ENCODE results near the gene SYNE3. TPM values are rescaled to one million over a fixed set of nuclear protein-coding genes. Genes with fewer than 3 reads are reported as not detected.

The SYNE3 gene
- total RNA-seq, 1 donor from 2014 or later = 2.5 TPM

DNA sequence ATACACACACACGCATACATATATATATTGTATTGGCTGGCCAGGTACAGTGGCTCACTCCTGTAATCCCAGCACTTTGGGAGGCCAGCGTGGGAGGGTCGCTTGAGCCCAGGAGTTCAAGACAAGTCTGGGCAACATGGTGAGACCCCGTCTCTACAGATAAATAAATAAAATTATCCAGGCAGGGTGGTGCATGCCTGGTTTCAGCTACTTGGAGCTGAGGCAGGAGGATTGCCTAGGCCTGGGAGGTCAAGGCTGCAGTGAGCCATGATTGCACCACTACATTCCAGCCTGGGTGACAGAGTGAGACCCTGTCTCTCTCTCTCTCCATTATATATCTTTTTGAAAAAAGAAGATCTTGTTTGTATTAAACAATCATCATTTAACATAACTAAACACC lies 4.6 kb upstream of the SYNE3 start:
- Mint-ChIP-seq H3K36me3 (ENCODE audit: low read depth, unreplicated experiment) (no peaks in the 10 kb centered on the region), H3K9me3 (ENCODE audit: unreplicated experiment) (peaks cover 2% of the 10 kb centered on the region), H3K27ac (ENCODE audit: unreplicated experiment) (no peak overlapping the region), H3K4me3 (ENCODE audit: unreplicated experiment) (no peak overlapping the region), H3K4me1 (ENCODE audit: low read depth, unreplicated experiment) (peaks cover 54% of the 10 kb centered on the region), H3K27me3 (ENCODE audit: low read depth, unreplicated experiment) (no peaks in the 10 kb centered on the region)
- peaks cover 57% of the 10 kb centered on the region for H3K4me1 ChIP-seq (ENCODE audit: insufficient read depth, low read length)
- TF ChIP-seq, protein P1, sequence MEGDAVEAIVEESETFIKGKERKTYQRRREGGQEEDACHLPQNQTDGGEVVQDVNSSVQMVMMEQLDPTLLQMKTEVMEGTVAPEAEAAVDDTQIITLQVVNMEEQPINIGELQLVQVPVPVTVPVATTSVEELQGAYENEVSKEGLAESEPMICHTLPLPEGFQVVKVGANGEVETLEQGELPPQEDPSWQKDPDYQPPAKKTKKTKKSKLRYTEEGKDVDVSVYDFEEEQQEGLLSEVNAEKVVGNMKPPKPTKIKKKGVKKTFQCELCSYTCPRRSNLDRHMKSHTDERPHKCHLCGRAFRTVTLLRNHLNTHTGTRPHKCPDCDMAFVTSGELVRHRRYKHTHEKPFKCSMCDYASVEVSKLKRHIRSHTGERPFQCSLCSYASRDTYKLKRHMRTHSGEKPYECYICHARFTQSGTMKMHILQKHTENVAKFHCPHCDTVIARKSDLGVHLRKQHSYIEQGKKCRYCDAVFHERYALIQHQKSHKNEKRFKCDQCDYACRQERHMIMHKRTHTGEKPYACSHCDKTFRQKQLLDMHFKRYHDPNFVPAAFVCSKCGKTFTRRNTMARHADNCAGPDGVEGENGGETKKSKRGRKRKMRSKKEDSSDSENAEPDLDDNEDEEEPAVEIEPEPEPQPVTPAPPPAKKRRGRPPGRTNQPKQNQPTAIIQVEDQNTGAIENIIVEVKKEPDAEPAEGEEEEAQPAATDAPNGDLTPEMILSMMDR (IDR thresholded peaks at IDR 0.05; ENCODE audit: insufficient read depth, low read depth, low read length) = no peak
- TF ChIP-seq EZH2 (IDR thresholded peaks at IDR 0.05; ENCODE audit: insufficient read depth, low read length) = no peak
- no peak overlapping the region for H3K9ac ChIP-seq (ENCODE audit: low read length)
- no peaks in the 10 kb centered on the region for H3K9me3 ChIP-seq (ENCODE audit: insufficient read depth, low read depth, low read length)
- H4K20me1 ChIP-seq (ENCODE audit: insufficient read depth, low read length) = no peaks in the 10 kb centered on the region
- no peaks in the 10 kb centered on the region for H3K79me2 ChIP-seq (ENCODE audit: insufficient read depth, low read length)
- FAIRE-seq (no peak), DNase-seq (ENCODE audit: low read depth) (no peak)
- no peak overlapping the region for H3K4me2 ChIP-seq (ENCODE audit: low read length)
- no peaks in the 10 kb centered on the region for H3K27me3 ChIP-seq (ENCODE audit: insufficient read depth, low read length)
- H2AFZ ChIP-seq (ENCODE audit: low read depth, low read length) = no peak overlapping the region
- no peak overlapping the region for H3K27ac ChIP-seq (ENCODE audit: low read depth, low read length)
- H3K36me3 ChIP-seq (ENCODE audit: insufficient read depth, low read length) = no peaks in the 10 kb centered on the region
- no peak overlapping the region for H3K4me3 ChIP-seq (ENCODE audit: insufficient read depth, low read depth, low read length)

DNA sequence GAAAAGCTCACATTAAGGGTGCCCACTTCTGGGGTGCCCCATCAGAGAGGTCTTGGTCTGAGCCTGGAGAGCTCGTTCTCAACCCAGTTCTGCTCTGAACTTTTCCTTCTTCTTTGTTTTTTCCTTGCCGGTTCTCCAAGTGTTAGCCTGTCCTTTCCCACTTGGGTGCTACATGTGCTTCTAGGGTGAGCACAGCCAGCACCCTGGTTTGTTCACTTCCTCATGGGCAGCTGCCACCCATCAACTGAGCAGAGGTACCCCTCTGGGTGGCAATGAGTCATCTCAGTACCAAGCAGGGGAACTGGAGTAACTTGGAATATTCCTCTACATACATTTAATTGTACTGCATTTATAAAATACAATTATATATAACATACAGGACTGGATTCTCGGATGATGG lies 3.9 kb upstream of the SYNE3 start:
- no peaks in the 10 kb centered on the region for H3K9me3 ChIP-seq (ENCODE audit: insufficient read depth, low read depth, low read length)
- FAIRE-seq (no peak), DNase-seq (ENCODE audit: low read depth) (no peak)
- no peaks in the 10 kb centered on the region for H3K27me3 ChIP-seq (ENCODE audit: insufficient read depth, low read length)
- Mint-ChIP-seq H3K9me3 (ENCODE audit: unreplicated experiment) (peaks cover 2% of the 10 kb centered on the region), H3K27ac (ENCODE audit: unreplicated experiment) (no peak overlapping the region), H3K36me3 (ENCODE audit: low read depth, unreplicated experiment) (no peaks in the 10 kb centered on the region), H3K4me1 (ENCODE audit: low read depth, unreplicated experiment) (peaks cover 54% of the 10 kb centered on the region), H3K27me3 (ENCODE audit: low read depth, unreplicated experiment) (no peaks in the 10 kb centered on the region), H3K4me3 (ENCODE audit: unreplicated experiment) (no peak overlapping the region)
- H4K20me1 ChIP-seq (ENCODE audit: insufficient read depth, low read length) = no peaks in the 10 kb centered on the region
- peaks cover 64% of the 10 kb centered on the region for H3K4me1 ChIP-seq (ENCODE audit: insufficient read depth, low read length)
- peak overlapping the region; percentile 52 for H3K4me2 ChIP-seq (ENCODE audit: low read length)
- no peak overlapping the region for H3K4me3 ChIP-seq (ENCODE audit: insufficient read depth, low read depth, low read length)
- no peak overlapping the region for H3K27ac ChIP-seq (ENCODE audit: low read depth, low read length)
- H3K9ac ChIP-seq (ENCODE audit: low read length) = no peak overlapping the region
- H3K79me2 ChIP-seq (ENCODE audit: insufficient read depth, low read length) = no peaks in the 10 kb centered on the region
- TF ChIP-seq EZH2 (IDR thresholded peaks at IDR 0.05; ENCODE audit: insufficient read depth, low read length) = no peak
- TF ChIP-seq, protein P1 (IDR thresholded peaks at IDR 0.05; ENCODE audit: insufficient read depth, low read depth, low read length) = no peak
- H3K36me3 ChIP-seq (ENCODE audit: insufficient read depth, low read length) = no peaks in the 10 kb centered on the region
- H2AFZ ChIP-seq (ENCODE audit: low read depth, low read length) = no peak overlapping the region

DNA sequence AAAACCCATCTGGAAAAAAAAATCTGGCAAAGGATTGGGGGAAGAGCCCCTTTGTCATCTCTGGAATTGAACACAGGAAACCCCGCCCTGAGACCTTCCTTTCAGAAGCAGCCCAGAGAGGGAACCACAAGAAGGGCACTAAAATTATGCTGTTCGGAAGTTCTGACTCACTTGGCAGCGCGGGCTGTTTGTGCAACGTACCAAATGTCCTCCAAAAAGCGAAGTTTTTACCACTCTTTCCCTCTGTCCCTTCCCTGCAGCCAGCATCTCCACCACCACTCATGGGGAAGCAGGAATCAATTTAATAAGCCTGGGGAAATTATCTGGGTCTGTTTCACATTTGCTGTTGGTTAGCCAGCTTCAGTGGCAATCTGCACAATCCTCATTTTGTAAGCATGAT lies 3.2 kb upstream of the SYNE3 start:
- TF ChIP-seq EZH2 (IDR thresholded peaks at IDR 0.05; ENCODE audit: insufficient read depth, low read length) = no peak
- TF ChIP-seq, protein P1 (IDR thresholded peaks at IDR 0.05; ENCODE audit: insufficient read depth, low read depth, low read length) = no peak
- H3K36me3 Mint-ChIP-seq (ENCODE audit: low read depth, unreplicated experiment) = no peaks in the 10 kb centered on the region
- peaks cover 57% of the 10 kb centered on the region for H3K4me1 Mint-ChIP-seq (ENCODE audit: low read depth, unreplicated experiment)
- Histone ChIP-seq H3K27ac (ENCODE audit: low read depth, low read length) (no peak overlapping the region), H3K27me3 (ENCODE audit: insufficient read depth, low read length) (no peaks in the 10 kb centered on the region), H3K4me2 (ENCODE audit: low read length) (peak overlapping the region; percentile 52), H3K9ac (ENCODE audit: low read length) (no peak overlapping the region), H3K4me3 (ENCODE audit: insufficient read depth, low read depth, low read length) (no peak overlapping the region), H3K36me3 (ENCODE audit: insufficient read depth, low read length) (no peaks in the 10 kb centered on the region), H3K9me3 (ENCODE audit: insufficient read depth, low read depth, low read length) (no peaks in the 10 kb centered on the region), H3K4me1 (ENCODE audit: insufficient read depth, low read length) (peaks cover 65% of the 10 kb centered on the region), H4K20me1 (ENCODE audit: insufficient read depth, low read length) (no peaks in the 10 kb centered on the region), H3K79me2 (ENCODE audit: insufficient read depth, low read length) (no peaks in the 10 kb centered on the region), H2AFZ (ENCODE audit: low read depth, low read length) (no peak overlapping the region)
- peaks cover 3% of the 10 kb centered on the region for H3K27me3 Mint-ChIP-seq (ENCODE audit: low read depth, unreplicated experiment)
- peaks cover 2% of the 10 kb centered on the region for H3K9me3 Mint-ChIP-seq (ENCODE audit: unreplicated experiment)
- H3K4me3 Mint-ChIP-seq (ENCODE audit: unreplicated experiment) = peak overlapping the region; percentile 27
- H3K27ac Mint-ChIP-seq (ENCODE audit: unreplicated experiment) = peak overlapping the region; percentile 15
- DNase-seq (ENCODE audit: low read depth) = peak; percentile 78
- peak; percentile 80 for FAIRE-seq

Data from astrocyte (in vitro differentiated cells and primary cell).